Mucosa of descending colon (tissue), 3 donors: ENCODE measurements around the gene UNKL. TPM values are rescaled to one million over a fixed set of nuclear protein-coding genes. Genes with fewer than 3 reads are reported as not detected.

Experiments used
- ATAC-seq: fragments of 200-7000 bp; cut with Tn5 transposase; one replicate; pipeline ENCODE4 v1.9.1; 2020; ENCODE audit warnings: mild to moderate bottlenecking, moderate library complexity
- DNase-seq, 3 donors: peaks; one replicate each; pipeline ENCODE4 v3.0.0-alpha.2; 2020
- H3K36me3 ChIP-seq: fragments of 200-600 bp; one replicate; pipeline ENCODE4 v1.8.0; 2021; ENCODE audit warnings: low read depth, mild to moderate bottlenecking
- H3K4me1 ChIP-seq: fragments of 200-600 bp; one replicate; pipeline ENCODE4 v1.8.0; 2021; ENCODE audit warnings: low read depth, mild to moderate bottlenecking
- H3K4me3 ChIP-seq: fragments of 200-600 bp; one replicate; pipeline ENCODE4 v1.8.0; 2021; ENCODE audit warnings: mild to moderate bottlenecking
- H3K9me3 ChIP-seq: fragments of 200-600 bp; one replicate; pipeline ENCODE4 v1.8.0; 2021; ENCODE audit warnings: mild to moderate bottlenecking
- intact Hi-C, 2 donors: fragments of 100-400 bp; cut with DNase I in 1 of 2; cut with micrococcal nuclease in 1 of 2; formaldehyde crosslinking; loops; one replicate each; pipeline versions ENCODE4 v1.11.0 to v1.11.1; 2022; cut with DNase I, micrococcal nuclease
- total RNA-seq, 3 donors: library from RNA; stranded (reverse); fragmentation: NEBNext Ultra II Directional in 2 of 3; extraction: Animal tissue kit (Norgen Biotek cat#: 25700) in 2 of 3; gene quantifications; one replicate each; pipeline versions ENCODE4 v1.2.1 to v1.2.4, GENCODE V29; 2021 to 2023
- TF ChIP-seq, protein P1 (sequence below): fragments of 200-600 bp; IDR thresholded peaks from one replicate; pipeline ENCODE4 v1.8.0; 2022; ENCODE audit warnings: antibody characterized with exemption, mild to moderate bottlenecking
- donor health status: DM: no; HTN: no; CAD: no; lungs with moderate emphysema.
- donor health status: DM: no; HTN: no; CAD: no.
- donor health status: DM: no; HTN: yes; CAD: no.

The UNKL gene
- total RNA-seq, 3 donors from 2014 or later = 16.2 to 36.5 (median 28.2) TPM

- no peaks in the 10 kb centered on the region for H3K9me3 ChIP-seq
- TF ChIP-seq, protein P1, sequence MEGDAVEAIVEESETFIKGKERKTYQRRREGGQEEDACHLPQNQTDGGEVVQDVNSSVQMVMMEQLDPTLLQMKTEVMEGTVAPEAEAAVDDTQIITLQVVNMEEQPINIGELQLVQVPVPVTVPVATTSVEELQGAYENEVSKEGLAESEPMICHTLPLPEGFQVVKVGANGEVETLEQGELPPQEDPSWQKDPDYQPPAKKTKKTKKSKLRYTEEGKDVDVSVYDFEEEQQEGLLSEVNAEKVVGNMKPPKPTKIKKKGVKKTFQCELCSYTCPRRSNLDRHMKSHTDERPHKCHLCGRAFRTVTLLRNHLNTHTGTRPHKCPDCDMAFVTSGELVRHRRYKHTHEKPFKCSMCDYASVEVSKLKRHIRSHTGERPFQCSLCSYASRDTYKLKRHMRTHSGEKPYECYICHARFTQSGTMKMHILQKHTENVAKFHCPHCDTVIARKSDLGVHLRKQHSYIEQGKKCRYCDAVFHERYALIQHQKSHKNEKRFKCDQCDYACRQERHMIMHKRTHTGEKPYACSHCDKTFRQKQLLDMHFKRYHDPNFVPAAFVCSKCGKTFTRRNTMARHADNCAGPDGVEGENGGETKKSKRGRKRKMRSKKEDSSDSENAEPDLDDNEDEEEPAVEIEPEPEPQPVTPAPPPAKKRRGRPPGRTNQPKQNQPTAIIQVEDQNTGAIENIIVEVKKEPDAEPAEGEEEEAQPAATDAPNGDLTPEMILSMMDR = no peak
- no peak for ATAC-seq
- no peak overlapping the region for H3K4me3 ChIP-seq
- DNase-seq = no peak
- intact Hi-C loops = no loop called here
- no peaks in the 10 kb centered on the region for H3K36me3 ChIP-seq
- H3K4me1 ChIP-seq = no peaks in the 10 kb centered on the region
Observed at GRCh38 chr16:1393613-1394176, 20.8 kb downstream of the UNKL start.

DNA sequence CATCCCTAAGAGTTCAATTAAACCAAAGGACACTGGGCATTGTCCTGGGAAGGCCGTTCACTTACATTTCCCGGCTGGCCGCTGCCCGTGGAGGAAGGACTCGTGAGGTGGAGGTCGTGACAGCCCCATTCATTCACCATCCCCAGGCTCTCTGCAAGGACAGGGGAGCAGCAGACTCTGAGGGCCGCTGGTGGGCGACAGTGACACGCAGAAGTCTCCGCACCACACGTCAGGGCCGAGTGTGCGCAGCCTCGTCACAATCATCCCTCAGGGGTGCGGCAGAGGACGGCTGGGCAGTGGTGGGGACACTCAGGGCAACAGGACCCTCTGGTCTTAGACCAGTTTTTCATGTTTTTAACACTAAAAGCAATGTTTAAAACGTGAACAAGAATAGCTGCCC, 21.7 kb downstream of the UNKL start:
- TF ChIP-seq, protein P1 = no peak
- no peak for DNase-seq
- Histone ChIP-seq H3K9me3 (no peaks in the 10 kb centered on the region), H3K4me1 (no peaks in the 10 kb centered on the region), H3K4me3 (no peak overlapping the region), H3K36me3 (no peaks in the 10 kb centered on the region)
- no peak for ATAC-seq
- intact Hi-C loops = no loop called here

DNA sequence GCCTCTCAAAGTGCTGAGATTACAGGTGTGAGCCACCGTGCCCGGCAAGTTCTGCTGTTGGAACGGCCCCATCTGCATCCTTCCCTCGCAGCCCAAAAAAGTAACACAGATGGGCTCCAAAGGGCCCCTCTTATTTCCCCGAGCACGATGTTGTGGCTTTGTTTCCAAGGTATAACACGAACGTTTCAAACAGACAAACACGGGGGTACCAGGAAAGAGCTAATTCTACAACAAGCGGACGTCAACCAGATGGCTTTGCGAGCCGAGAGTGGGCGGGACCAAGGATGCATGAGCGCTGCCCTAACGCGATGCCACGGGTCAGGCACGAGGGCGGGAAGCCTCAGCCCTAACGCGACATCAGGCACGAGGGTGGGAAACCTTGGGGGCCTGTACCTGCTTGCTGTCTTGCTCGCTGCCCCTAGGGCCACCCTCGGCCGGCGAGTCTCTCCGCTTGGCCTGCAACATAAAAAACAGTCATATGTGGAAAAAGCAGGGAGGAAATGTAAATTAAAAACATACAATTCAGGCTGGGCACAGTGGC, 24.2 kb downstream of the UNKL start:
- ATAC-seq (no peak), DNase-seq (no peak)
- TF ChIP-seq, protein P1 = no peak
- intact Hi-C loops = no loop called here
- H3K4me1 ChIP-seq = no peaks in the 10 kb centered on the region
- no peaks in the 10 kb centered on the region for H3K36me3 ChIP-seq
- no peak overlapping the region for H3K4me3 ChIP-seq
- H3K9me3 ChIP-seq = no peaks in the 10 kb centered on the region

DNA sequence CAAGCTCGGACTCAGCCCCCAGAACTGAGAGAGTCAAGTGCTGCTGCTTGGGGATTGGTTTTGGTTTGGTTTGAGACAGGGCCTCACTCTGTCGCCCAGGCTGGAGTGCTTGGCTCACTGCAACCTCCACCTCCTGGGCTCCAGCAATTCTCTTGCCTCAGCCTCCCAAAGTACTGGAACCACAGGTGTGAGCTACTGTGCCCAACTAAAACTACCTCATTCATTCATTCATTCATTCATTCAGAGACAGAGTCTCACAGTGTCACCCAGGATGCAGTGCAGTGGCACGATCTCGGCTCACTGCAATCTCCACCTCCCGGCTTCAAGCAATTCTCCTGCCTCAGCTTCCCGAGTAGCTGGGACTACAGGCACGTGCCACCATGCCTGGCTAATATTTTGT, 24.7 kb downstream of the UNKL start:
- TF ChIP-seq, protein P1 = no peak
- Histone ChIP-seq H3K4me3 (no peak overlapping the region), H3K9me3 (no peaks in the 10 kb centered on the region), H3K36me3 (no peaks in the 10 kb centered on the region), H3K4me1 (no peaks in the 10 kb centered on the region)
- ATAC-seq (no peak), DNase-seq (no peak)
- intact Hi-C loops = no loop called here

DNA sequence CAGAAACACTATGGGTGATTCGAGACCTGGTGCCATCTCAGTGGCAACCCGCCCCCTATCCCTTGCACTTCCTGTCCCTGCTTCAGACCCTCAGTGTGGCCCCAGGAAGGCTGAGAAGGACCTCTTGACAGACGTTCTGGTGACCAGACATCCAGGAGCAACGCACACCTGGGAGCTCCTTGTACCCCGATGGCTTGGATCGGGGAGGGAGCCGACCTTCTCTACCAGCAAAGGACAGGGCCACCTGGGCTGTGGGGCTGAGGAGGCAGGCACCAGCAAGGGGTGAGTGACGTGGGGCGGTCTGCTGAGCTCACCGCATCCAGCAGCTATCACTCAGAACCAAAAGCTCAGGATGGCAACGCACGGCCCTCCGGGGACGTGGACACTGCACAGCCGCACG, 27.2 kb downstream of the UNKL start:
- DNase-seq (no peak), ATAC-seq (no peak)
- Histone ChIP-seq H3K36me3 (no peaks in the 10 kb centered on the region), H3K4me1 (no peaks in the 10 kb centered on the region), H3K9me3 (no peaks in the 10 kb centered on the region), H3K4me3 (no peak overlapping the region)
- TF ChIP-seq, protein P1 = no peak
- intact Hi-C loops = no loop called here

DNA sequence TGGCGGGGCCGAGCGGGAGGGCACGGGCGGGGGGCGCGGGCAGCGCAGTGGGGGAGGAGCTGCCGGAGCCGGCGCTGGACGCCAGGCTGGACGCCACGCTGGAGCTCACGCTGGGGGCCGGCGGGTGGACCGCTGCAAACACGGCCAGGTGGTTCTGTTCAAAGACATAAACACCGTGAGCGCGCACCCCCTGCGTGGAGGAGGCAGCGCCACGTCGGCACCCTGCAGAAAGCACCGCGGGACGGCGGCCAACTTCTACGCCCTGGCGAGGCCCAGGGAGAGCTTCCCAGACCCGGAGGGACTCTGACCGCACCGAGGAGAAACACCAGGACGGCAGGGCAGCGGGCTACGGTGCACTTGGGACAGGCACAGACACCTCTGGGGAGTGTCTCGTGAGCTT, 29.3 kb downstream of the UNKL start:
- intact Hi-C loops = no loop called here
- Histone ChIP-seq H3K36me3 (no peaks in the 10 kb centered on the region), H3K4me1 (no peaks in the 10 kb centered on the region), H3K9me3 (no peaks in the 10 kb centered on the region), H3K4me3 (no peak overlapping the region)
- DNase-seq = no peak
- no peak for ATAC-seq
- TF ChIP-seq, protein P1 = no peak
